Measurements from ENCODE around the gene CEP72.

GRCh38 chr5:597871-598563, 14.1 kb upstream of the CEP72 start:
- TF ChIP-seq CTCF (IDR thresholded peaks at IDR 0.05) (no peak), EZH2phosphoT487 (IDR thresholded peaks at IDR 0.05) (no peak)
